ENCODE data around the gene SOAT2.
"Not testable (repeated sequence)": the region's sequence is repeated elsewhere in the genome, so short reads cannot be mapped to it uniquely, and the experiment has no call there.

SOAT2 gene

DNA sequence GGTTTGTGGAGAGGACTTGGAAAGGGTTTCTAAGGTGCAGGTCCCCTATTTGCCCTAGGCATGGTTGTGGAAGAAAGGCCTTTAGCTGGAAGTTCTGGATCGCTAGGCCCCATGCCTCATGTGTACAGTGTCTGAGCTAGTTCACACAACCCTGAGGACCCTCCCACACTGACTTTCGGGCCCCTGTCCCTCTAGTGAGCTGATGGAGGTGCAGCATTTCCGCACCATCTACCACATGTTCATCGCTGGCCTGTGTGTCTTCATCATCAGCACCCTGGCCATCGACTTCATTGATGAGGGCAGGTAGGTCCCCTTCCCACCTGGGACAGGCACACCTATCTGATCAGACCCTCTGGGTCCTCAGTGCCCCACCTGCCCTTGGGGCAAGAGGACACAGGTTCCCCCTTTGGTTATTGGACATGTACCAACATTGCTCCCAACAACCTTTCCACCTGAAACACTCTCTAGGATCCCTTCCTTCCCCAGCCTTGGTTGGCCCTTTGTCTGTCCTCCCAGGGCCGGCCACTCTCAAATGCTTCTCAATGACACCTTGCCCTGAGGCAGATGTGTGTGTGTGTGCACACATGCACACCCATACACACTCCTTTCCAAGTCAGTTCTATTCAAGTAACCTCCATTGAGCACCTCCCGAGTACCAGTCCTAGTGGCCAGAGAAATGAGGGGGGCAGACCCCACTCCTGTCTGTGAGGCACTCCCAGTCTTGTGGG is 2.6 kb downstream of the SOAT2 start:
- no peak for DNase-seq (ENCODE audit: low read depth)

DNA sequence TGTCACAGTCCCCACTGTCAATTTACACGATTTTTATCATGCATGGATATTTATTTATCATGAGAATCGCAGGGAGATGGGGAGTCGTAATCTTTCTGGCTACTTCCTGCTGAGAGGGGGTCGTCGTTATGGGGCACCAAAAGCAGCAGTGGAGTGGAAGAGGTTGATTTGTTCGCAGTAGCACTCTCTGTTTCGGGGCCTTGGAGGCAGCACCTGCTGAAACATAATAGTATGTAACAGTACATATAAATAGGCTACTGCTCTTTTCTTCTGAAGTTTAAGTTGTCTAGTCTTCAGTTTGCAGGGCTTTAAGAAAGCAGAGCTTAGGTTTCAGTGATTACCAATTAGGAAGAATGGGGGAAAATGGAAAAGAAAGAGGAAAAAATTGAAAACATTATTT is 3.8 kb downstream of the SOAT2 start:
- no peak for DNase-seq (ENCODE audit: low read depth)

DNA sequence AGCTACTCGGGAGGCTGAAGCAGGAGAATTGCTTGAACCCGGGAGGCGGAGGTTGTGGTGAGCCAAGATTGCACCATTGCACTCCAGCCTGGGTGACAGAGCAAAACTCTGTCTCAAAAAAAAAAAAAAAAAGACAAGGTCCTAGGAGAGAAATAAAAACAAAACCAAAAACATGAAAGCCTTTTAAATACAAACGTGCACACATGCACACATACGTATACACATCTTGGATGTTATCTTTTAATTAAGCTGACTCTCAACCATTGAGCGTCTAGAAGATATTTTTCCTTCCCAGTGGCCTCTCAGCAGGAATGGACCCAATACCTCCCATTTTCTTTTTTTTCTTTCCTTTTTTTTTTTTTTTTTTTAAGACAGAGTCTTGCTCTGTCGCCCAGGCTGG is 9.1 kb downstream of the SOAT2 start:
- not testable (repeated sequence) for DNase-seq (ENCODE audit: low read depth)

DNA sequence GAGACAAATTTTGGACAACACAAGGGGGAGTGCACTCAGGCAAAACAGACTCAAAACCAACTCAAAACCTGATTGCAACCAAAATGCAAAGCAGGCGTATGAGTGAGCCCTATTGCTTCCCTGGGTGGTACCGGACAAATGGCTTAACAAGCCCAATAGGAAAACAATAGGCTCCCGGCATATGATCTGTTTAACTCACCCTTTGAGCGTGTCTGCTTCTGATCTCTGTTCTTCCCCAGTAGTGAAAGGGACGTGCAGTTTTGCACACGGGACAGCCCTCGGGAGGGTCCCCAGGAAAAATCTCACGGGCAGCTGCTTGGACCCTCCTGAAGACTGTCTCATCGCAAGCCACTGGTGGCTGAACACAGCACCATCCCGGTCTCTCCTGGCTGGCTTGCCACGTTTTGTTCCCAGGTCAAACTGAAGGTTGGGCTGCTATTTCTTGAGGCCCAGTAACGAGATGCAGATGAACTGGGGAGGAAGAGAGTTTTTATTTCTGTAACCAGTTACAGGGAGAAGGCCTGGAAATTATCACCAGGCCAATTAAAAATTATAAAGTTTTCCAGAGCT is 9.9 kb downstream of the SOAT2 start:
- DNase-seq (ENCODE audit: low read depth) = no peak

DNA sequence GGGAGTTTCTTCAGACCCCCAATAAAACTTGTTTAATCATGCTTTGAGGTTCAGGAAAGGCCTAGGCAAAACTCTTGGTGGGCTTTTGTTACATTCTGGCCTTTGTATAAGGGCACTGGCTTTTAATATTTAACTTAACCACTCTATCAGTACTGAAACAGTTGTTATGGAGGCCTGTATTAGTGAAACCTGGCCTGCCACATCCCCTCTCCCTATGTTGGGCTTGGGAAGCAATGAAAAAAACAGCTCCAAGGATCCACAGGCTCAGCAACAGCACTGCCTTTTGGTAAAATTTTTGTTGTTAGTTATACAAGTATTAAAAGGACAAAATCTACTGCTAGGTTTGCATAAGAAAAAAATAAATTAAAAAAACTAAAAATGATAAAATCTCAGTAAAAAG is 10.7 kb downstream of the SOAT2 start:
- DNase-seq (ENCODE audit: low read depth) = no peak

DNA sequence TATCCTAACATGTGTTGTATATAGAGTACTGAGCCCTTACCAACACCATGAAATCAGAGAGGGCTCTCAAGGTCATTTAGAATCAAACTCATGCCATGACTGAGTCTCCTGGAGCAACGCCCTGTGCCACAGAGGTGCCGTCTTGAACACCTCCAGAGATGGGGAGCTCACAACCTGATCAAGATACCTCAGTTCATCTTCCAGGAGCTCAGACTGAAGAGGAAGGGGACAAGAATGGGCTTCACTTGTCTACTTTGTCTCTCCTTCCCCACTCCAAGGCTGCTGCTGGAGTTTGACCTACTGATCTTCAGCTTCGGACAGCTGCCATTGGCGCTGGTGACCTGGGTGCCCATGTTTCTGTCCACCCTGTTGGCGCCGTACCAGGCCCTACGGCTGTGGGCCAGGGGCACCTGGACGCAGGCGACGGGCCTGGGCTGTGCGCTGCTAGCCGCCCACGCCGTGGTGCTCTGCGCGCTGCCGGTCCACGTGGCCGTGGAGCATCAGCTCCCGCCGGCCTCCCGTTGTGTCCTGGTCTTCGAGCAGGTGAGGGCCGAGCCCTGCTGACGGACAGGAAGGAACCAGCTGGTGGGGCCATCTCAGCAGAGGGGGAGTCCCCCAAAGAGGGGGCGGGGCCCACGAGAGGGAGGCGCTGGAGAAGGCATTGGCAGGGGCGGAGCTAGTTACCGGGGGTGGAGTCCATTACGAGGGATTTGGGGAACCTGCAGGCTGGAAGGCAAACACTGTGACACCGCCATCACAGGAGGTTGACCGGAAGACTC is 12.0 kb downstream of the SOAT2 start:
- DNase-seq (ENCODE audit: low read depth) = no peak

DNA sequence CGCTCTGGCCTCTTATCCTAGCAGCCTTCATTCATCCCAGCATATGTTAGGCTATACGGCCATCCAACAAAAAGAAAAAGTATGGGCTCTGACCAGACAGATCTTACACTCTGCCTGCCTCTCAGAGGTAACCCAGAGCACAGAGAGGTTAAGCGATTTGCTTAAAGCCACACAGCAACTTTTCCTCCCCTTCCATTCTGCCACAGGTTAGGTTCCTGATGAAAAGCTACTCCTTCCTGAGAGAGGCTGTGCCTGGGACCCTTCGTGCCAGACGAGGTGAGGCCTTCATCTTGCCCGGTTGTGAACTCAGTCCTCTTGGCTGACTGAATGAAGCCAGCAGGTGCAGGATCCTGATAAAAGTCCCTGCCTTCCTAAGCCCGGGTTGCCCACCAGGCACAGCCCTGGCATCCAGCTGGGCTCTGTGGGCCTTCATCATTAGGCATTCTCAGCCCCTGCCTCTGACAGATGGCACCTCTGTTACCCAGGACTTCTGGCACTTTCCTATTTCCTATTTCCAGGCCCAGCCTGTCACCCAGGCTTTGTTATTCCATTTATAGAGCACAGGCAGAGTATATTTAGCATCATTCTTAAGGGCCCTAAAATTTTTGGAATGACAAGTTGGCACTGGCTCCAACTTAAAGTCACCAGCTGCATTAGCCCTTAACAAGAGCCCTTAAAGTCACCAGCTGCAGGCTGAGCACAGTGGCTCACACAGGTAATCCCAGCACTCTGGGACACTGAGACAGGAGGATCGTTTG is 12.8 kb downstream of the SOAT2 start:
- no peak for DNase-seq (ENCODE audit: low read depth)

DNA sequence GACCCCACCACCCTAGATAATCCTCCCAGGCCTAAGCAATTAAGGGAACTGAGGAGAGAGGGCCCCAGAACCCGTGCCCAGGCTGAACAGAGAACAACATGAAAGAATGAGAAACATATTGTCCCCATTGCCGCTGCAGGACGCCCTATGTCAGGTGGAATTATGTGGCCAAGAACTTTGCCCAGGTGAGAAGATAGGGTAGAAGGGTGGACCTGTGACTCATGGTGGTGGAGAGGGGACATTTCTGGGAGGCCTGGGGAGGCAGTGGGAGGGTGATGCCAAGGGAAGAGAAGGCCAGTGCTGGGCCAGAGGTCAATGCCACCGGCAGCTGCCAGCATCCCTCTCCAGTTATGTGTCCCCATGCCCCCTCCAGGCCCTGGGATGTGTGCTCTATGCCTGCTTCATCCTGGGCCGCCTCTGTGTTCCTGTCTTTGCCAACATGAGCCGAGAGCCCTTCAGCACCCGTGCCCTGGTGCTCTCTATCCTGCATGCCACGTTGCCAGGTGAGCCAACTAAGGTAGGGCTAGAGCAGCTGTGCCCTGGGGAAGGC is 15.5 kb downstream of the SOAT2 start:
- DNase-seq (ENCODE audit: low read depth) = no peak

DNA sequence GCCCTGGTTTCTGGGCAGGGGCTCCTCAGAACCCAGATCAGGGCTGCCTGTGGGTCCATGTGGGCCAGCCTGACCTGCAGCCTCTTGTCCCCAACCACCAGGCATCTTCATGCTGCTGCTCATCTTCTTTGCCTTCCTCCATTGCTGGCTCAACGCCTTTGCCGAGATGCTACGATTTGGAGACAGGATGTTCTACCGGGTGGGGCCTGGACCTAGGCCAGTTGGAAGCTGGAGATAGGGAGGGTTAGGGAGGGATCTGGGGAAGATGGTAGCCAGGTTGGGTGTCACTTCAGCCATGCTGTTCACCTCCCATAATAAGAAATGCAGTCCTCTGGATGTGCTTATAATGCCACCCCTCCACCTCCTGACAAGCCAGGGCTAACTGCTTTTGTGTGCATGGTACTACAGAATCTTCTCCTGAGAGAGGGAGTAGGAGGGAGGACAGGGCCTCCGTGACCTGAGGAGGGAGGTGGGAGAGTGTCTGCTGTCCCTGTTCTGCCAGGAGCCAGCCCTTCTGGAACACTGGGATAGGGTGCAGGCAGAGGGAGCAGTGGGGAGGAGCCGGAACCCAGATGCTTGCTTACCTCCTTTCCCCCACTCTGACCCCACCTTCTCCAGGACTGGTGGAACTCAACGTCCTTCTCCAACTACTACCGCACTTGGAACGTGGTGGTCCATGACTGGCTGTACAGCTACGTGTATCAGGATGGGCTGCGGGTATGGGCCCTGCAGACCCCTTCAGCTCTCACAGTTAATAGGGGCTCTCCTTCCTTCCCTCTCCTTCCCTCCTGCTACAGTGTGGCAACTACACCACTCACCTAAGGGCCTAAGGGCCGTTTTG is 17.6 kb downstream of the SOAT2 start:
- no peak for DNase-seq (ENCODE audit: low read depth)

DNA sequence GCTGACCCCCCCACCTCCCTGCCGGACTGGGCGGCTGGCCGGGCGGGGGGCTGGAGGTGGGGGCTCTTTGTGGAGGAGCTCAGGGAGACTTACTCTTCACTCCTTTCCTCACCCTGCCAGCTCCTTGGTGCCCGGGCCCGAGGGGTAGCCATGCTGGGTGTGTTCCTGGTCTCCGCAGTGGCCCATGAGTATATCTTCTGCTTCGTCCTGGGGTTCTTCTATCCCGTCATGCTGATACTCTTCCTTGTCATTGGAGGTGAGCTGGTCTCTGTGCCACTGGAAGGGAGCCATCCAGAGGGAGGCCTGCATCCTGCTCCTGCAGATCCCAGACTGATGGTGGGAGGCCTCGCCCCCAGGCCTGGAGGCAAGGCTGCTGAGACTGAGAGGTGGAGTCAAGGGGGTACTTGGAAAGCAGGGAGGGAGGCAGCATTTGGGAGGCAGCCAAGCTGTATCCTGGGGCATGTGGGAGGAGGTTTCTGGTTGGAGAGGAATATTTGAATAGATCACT is 19.7 kb downstream of the SOAT2 start:
- DNase-seq (ENCODE audit: low read depth) = no peak

DNA sequence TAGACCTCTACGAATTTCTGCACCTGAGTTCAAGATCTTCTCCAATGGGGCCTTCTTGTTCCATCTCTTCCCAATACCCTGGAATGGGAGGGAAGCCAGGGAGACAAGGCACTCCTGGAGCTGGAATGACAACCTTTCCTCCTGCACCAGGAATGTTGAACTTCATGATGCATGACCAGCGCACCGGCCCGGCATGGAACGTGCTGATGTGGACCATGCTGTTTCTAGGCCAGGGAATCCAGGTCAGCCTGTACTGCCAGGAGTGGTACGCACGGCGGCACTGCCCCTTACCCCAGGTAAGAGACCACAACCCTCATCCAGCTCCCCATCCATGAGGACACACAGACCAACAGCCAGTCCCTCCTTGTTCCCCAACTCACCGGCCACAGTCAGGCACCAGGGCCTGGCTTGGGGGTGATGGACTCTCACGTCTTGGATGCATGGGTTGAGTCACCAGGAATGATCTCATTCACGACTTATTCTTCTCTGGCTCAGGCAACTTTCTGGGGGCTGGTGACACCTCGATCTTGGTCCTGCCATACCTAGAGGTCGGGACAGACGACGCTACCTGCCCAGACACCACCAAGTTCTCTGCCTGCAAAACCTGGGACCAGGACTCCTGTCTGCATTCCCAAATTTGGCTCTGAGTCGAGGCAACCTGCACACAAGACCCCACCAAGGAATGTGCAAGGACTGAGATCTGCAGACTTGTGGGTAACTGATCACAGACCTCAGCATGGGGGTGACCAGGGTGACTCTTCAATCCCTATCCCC is 20.5 kb downstream of the SOAT2 start:
- DNase-seq (ENCODE audit: low read depth) = no peak

DNA sequence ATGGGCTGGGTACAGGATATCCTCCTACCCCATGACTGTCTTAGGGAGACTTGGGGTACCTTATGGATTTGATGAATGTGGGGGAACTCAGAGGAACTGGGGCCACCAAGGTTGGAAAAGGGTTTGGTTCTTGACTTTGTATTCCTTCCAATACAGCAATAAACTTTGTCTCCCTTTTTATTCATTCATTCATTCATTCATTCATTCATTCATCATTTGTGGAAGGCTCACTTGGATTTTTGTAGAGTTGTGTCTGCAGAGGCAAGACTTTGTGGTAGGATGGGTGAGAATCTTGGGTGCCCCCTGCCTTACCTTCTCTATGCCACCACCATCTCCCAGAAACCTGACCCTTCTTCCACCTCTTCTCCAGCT is 21.1 kb downstream of the SOAT2 start:
- no peak for DNase-seq (ENCODE audit: low read depth)

DNA sequence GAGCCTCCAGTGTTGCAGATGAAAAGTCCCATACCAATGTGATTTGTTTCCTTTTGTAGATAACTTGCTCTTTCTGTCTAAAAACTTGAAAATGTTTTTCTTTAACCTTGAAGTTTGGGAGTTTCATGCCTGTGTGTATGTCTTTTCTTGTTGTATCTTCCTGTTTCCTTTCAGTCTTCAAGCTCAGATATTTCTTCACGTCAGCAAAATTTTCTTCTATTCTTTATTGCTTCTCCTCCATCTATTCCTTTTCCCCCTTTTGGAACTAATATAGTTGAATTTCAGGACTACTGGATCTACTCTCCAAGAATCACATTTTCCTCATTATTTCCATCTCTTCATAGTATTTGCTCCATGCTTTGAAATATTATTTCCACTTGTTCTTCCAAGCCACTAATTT is 23.9 kb downstream of the SOAT2 start:
- no peak for DNase-seq (ENCODE audit: low read depth)

DNA sequence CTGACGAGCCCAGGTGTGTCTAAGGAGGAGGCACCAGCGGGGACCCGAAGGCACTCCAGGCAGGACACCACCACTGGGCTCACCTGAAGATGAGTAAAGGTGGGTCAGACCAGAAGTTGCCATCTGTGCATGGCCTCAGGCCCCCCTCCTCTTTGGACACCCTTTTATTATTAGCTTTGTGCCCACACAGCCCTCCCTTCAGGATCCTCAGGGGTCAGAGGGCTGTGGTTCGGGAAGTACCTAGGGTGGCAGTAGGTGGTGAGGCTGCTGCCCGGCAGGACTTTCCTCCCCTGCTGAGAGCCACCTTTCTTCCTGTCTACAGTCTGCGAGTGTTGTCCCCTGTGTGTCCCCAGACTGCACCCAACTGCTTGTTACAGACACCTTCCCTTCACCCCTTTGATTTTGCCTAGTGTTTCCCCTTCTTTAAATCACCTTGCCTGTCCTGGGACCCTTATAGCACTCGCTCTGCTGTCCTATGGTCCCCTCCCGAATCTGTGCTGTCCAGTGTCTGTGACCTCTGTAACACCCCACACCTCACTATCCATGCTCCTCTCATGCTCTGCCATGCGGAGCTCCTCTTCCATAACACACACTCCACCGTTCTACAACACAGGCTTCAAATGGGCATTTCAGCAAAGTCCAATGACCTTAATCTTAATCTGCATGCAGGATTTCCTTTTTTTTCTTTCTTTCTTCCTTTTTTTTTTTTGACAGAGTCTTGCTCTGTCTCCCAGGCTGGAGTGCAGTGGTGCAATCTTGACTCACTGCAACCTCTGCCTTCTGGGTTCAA is 25.7 kb downstream of the SOAT2 start:
- no peak for DNase-seq (ENCODE audit: low read depth)

DNA sequence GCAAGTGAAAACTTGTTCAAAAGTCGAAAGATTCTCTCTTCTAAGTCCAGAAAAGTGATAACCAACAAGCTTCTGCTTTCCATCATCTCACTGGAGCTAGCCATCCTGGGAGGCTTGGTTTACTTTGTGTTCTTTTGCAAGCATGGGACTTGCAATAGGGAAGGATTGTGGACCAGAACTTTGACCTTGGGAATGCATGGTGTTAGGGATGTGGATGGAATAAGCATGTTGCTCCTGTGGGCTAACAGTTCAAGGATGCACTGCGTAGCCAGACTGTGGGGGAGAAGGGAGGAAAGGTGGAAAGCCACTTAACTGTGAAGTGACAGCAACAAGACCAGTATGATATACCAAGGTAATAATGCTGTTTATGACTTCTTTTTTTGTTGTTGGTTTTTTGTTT is 28.6 kb downstream of the SOAT2 start:
- DNase-seq (ENCODE audit: low read depth) = no peak

DNA sequence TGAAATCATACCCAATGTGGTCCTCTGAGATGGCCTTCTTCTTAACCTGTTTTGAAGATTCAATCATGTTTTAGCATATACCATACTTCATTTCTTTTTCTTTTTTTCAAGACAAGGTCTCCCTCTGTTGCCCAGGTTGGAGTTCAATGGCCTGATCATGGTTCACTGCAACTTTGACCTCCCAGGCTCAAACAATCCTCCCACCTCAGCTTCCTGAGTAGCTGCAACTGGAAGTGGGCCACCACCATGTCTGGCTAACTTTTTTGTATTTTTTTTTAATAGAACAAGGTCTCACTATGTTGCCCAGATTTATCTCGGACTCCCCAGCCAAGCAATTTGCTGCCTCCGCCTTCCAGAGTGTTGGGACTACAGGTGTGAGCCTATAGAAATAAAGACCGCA is 30.4 kb downstream of the SOAT2 start:
- no peak for DNase-seq (ENCODE audit: low read depth)

DNA sequence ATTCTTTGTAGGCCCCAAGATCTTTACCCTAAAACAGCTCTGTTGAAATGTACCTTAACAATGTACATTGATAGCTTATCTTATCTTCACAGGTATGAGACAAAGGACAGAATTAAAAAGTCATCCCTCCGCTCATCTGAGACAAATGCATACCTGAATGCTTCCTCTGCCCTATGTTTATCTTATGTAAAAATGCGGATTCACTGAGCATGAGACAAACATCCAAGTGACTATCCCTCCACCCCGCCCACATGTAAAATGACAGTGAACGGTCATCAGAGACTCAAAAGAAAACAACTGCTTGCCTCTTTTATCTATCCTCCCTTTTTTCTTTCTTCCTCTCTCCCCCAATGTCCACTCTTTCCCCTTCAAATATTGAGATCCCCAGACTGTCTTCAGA is 40.1 kb downstream of the SOAT2 start:
- no peak for DNase-seq (ENCODE audit: low read depth)

DNA sequence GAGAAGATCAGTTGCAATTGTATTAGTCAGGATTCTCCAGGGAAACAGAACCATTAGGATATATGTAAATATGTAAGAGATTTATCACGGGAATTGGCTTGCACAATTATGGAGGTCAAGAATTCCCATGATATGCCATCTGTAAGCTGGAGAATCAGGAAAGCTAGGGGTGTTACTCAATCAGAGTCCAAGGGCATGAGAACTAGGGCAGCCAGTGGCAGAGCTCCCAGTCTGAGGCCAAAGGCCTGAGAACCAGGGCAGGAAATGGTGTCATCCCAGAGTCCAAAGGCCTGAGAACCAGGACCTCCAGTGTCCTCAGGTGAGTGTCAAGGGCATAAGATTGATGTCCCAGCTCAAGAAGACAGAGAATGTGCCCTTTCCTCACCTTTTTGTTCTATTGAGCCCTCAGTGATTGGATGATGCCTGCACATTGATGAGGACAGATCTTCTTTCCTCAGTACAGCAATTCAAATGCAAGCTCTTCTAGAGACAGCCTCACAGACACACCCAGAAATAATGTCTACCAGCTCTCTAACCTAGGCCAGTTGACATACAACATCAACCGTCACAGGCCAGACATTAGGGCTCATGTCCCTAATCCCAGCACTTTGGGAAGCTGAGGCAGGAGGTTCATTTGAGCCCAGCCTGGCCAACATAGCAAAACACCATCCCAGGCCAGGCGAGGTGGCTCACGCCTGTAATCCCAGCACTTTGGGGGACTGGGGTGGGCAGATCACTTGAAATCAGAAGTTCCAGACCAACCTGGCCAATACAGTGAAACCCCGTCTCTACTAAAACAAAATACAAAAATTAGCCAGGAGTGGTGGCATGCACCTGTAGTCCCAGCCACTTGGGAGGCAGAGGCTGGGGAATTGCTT is 42.3 kb downstream of the SOAT2 start:
- DNase-seq (ENCODE audit: low read depth) = no peak

DNA sequence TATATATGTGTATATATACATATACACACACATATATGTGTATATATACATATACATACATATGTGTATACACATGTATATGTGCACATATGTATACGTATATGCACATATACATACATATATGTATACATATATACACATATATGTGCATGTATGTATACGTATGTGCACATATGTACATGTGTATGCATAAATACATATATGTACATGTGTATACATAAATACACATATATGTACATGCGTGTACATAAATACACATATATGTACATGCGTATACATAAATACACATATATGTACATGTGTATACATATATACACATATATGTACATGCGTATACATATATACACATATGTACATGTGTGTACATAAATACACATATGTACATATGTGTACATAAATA is 43.9 kb downstream of the SOAT2 start:
- no peak for DNase-seq (ENCODE audit: low read depth)
